Middle frontal gyrus (tissue), 1 donor: ENCODE results near the gene ST8SIA2.

Experiments
- DNase-seq: peaks from one replicate; pipeline ENCODE4 v3.0.0-alpha.2; 2015; ENCODE audit warnings: low spot score; ENCODE audit errors: extremely low spot score

Gene ST8SIA2

GRCh38 chr15:92395098-92395635 is 1.5 kb downstream of the ST8SIA2 start:
- no peak for DNase-seq

GRCh38 chr15:92399271-92399950 is 5.7 kb downstream of the ST8SIA2 start:
- no peak for DNase-seq

GRCh38 chr15:92400573-92400972 is 6.9 kb downstream of the ST8SIA2 start:
- no peak for DNase-seq

GRCh38 chr15:92400980-92401787 is 7.5 kb downstream of the ST8SIA2 start:
- no peak for DNase-seq

- no peak for DNase-seq
These were observed 9.1 kb downstream of the ST8SIA2 start for GRCh38 chr15:92402751-92403150.

- DNase-seq = no peak
These were observed 12.3 kb downstream of the ST8SIA2 start for GRCh38 chr15:92405942-92406341.

- no peak for DNase-seq
These were observed 13.6 kb downstream of the ST8SIA2 start for GRCh38 chr15:92407321-92407720.

GRCh38 chr15:92407916-92408315 is 14.2 kb downstream of the ST8SIA2 start:
- DNase-seq = no peak

GRCh38 chr15:92409006-92409405 is 15.3 kb downstream of the ST8SIA2 start:
- no peak for DNase-seq

GRCh38 chr15:92409521-92409920 is 15.8 kb downstream of the ST8SIA2 start:
- DNase-seq = no peak

GRCh38 chr15:92410537-92410936 is 16.9 kb downstream of the ST8SIA2 start:
- no peak for DNase-seq

- DNase-seq = no peak
These were observed 17.6 kb downstream of the ST8SIA2 start for GRCh38 chr15:92411256-92411655.

GRCh38 chr15:92413510-92413909 is 19.8 kb downstream of the ST8SIA2 start:
- DNase-seq = no peak

GRCh38 chr15:92415639-92416297 is 22.1 kb downstream of the ST8SIA2 start:
- no peak for DNase-seq

GRCh38 chr15:92416557-92416956 is 22.9 kb downstream of the ST8SIA2 start:
- no peak for DNase-seq

- no peak for DNase-seq
These were observed 24.0 kb downstream of the ST8SIA2 start for GRCh38 chr15:92417716-92418115.

GRCh38 chr15:92418864-92419263 is 25.2 kb downstream of the ST8SIA2 start:
- DNase-seq = no peak

- no peak for DNase-seq
These were observed 28.3 kb downstream of the ST8SIA2 start for GRCh38 chr15:92421976-92422375.

GRCh38 chr15:92425578-92426225 is 32.0 kb downstream of the ST8SIA2 start:
- no peak for DNase-seq

GRCh38 chr15:92429378-92430068 is 35.8 kb downstream of the ST8SIA2 start:
- no peak for DNase-seq

GRCh38 chr15:92430069-92430440 is 36.4 kb downstream of the ST8SIA2 start:
- no peak for DNase-seq
